Neural crest cell (in vitro differentiated cells): ENCODE results near the gene ZG16. TPM values are rescaled to one million over a fixed set of nuclear protein-coding genes. Genes with fewer than 3 reads are reported as not detected.

Source experiments
- DNase-seq: peaks from one replicate; pipeline ENCODE4 v3.0.0; 2021; ENCODE audit warnings: low read depth, mixed read lengths, low spot score
- H3K27ac Mint-ChIP-seq: one replicate; pipeline ENCODE4 v1.8.0; 2021; ENCODE audit warnings: mild to moderate bottlenecking, mixed read lengths; ENCODE audit not compliant: unreplicated experiment
- H3K27me3 Mint-ChIP-seq: 2 replicates; pipeline ENCODE4 v1.8.0; 2021; ENCODE audit warnings: low read depth, mild to moderate bottlenecking, mixed read lengths
- H3K36me3 Mint-ChIP-seq: 2 replicates; pipeline ENCODE4 v1.8.0; 2021; ENCODE audit warnings: low read depth, mild to moderate bottlenecking, mixed read lengths
- H3K4me1 Mint-ChIP-seq: 2 replicates; pipeline ENCODE4 v1.8.0; 2021; ENCODE audit warnings: mixed read lengths
- H3K4me3 Mint-ChIP-seq: one replicate; pipeline ENCODE4 v1.8.0; 2021; ENCODE audit warnings: mild to moderate bottlenecking, mixed read lengths
- H3K9me3 Mint-ChIP-seq: 2 replicates; pipeline ENCODE4 v1.8.0; 2021; ENCODE audit warnings: mixed read lengths
- total RNA-seq: library from RNA; stranded (reverse); gene quantifications from 2 replicates; pipeline ENCODE4 v1.2.1, GENCODE V29; 2021
- TF ChIP-seq, protein P1 (sequence below): fragments of 200-600 bp; sonication (generic); conservative IDR thresholded peaks from 2 replicates; pipeline ENCODE4 v1.5.0; 2021; ENCODE audit warnings: antibody characterized with exemption, mild to moderate bottlenecking

Gene ZG16
- total RNA-seq, 1 donor from 2014 or later: not detected

DNA sequence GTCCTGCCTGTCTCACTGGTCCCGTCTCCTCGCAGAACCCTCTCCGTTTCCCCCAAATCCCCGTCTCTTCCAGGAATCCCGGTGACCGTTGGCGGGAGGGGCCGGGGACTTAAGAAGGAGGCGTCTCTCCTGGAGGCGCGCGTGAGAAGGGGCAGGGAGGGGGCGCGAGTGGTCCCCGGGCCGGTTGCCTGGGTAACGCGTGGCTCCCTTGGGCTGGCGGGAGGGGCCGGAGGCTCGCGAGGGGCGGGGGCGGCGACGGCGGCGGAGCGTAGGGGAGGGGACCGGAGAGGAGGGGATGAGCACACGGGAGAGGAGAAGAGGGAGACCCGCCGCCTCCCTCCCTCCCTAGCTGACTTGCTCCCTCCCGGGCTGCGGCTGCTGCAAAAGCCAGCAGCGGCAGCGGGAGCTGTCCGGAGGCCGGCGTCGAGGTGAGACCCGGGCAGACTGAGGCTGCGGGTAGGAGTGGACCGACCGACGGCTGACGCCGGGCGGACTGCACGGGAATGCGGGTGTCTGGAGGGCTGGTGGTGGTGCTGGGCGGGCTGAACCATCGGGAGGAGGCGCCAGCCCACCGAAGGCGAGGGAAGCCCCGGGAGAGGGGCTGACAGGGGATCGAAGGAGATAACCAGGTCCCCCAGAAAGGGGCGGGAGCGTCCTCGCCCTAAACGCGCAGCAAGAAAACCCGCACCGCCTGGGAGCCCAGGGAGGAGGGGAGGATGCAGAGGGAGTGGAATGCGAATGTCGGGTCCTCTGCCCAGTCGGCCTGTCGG, 34.0 kb downstream of the ZG16 start, which contains the start of gene PRRT2:
Gene PRRT2 (plus strand): TSS at position 298 of the 770 bp plus-strand sequence. CDS start 862 bp downstream, outside the sequence.
- peaks cover 81% of the 10 kb centered on the region for H3K4me1 Mint-ChIP-seq
- peaks cover 21% of the 10 kb centered on the region for H3K27me3 Mint-ChIP-seq
- peak within 1 kb of the TSS; percentile 97 for H3K27ac Mint-ChIP-seq
- H3K36me3 Mint-ChIP-seq: peaks cover 11% of the 10 kb centered on the region
- peak within 1 kb of the TSS; percentile 96 for H3K4me3 Mint-ChIP-seq
- TF ChIP-seq, protein P1, sequence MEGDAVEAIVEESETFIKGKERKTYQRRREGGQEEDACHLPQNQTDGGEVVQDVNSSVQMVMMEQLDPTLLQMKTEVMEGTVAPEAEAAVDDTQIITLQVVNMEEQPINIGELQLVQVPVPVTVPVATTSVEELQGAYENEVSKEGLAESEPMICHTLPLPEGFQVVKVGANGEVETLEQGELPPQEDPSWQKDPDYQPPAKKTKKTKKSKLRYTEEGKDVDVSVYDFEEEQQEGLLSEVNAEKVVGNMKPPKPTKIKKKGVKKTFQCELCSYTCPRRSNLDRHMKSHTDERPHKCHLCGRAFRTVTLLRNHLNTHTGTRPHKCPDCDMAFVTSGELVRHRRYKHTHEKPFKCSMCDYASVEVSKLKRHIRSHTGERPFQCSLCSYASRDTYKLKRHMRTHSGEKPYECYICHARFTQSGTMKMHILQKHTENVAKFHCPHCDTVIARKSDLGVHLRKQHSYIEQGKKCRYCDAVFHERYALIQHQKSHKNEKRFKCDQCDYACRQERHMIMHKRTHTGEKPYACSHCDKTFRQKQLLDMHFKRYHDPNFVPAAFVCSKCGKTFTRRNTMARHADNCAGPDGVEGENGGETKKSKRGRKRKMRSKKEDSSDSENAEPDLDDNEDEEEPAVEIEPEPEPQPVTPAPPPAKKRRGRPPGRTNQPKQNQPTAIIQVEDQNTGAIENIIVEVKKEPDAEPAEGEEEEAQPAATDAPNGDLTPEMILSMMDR: no peak
- no peaks in the 10 kb centered on the region for H3K9me3 Mint-ChIP-seq
- DNase-seq: peak; percentile 61

DNA sequence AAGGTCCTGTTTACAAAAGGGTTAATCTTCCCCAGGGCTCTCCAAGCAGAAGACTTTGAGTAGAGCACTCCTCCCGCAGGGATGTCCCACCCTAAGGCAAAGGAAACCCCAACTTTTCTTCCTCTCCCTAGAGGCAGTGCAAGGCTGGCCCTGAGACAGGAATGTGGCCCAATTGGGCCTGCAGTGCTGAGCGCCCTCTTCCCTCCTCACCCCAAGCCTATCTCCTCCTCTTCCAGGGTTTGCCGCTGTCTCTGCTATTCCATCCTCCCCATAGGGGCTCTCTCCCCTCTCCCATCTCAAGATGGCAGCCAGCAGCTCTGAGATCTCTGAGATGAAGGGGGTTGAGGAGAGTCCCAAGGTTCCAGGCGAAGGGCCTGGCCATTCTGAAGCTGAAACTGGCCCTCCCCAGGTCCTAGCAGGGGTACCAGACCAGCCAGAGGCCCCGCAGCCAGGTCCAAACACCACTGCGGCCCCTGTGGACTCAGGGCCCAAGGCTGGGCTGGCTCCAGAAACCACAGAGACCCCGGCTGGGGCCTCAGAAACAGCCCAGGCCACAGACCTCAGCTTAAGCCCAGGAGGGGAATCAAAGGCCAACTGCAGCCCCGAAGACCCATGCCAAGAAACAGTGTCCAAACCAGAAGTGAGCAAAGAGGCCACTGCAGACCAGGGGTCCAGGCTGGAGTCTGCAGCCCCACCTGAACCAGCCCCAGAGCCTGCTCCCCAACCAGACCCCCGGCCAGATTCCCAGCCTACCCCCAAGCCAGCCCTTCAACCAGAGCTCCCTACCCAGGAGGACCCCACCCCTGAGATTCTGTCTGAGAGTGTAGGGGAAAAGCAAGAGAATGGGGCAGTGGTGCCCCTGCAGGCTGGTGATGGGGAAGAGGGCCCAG, 34.9 kb downstream of the ZG16 start:
- H3K4me3 Mint-ChIP-seq: peak overlapping the region; percentile 96
- TF ChIP-seq, protein P1: no peak
- peaks cover 80% of the 10 kb centered on the region for H3K4me1 Mint-ChIP-seq
- DNase-seq: no peak
- peak overlapping the region; percentile 83 for H3K27ac Mint-ChIP-seq
- peaks cover 9% of the 10 kb centered on the region for H3K36me3 Mint-ChIP-seq
- H3K27me3 Mint-ChIP-seq: peaks cover 17% of the 10 kb centered on the region
- no peaks in the 10 kb centered on the region for H3K9me3 Mint-ChIP-seq

GRCh38 chr16:29813644-29814562, 35.8 kb downstream of the ZG16 start:
- no peaks in the 10 kb centered on the region for H3K9me3 Mint-ChIP-seq
- H3K4me1 Mint-ChIP-seq: peaks cover 78% of the 10 kb centered on the region
- TF ChIP-seq, protein P1: no peak
- H3K4me3 Mint-ChIP-seq: peak overlapping the region; percentile 96
- peaks cover 14% of the 10 kb centered on the region for H3K27me3 Mint-ChIP-seq
- no peak overlapping the region for H3K27ac Mint-ChIP-seq
- no peak for DNase-seq
- H3K36me3 Mint-ChIP-seq: peaks cover 9% of the 10 kb centered on the region

- peaks cover 14% of the 10 kb centered on the region for H3K27me3 Mint-ChIP-seq
- H3K36me3 Mint-ChIP-seq: peaks cover 14% of the 10 kb centered on the region
- H3K4me1 Mint-ChIP-seq: peaks cover 81% of the 10 kb centered on the region
- no peaks in the 10 kb centered on the region for H3K9me3 Mint-ChIP-seq
- TF ChIP-seq, protein P1: no peak
- no peak for DNase-seq
- peak overlapping the region; percentile 38 for H3K27ac Mint-ChIP-seq
- H3K4me3 Mint-ChIP-seq: peak overlapping the region; percentile 96
Measured at GRCh38 chr16:29814592-29814991, 36.5 kb downstream of the ZG16 start.
